Stimulated activated CD8-positive, alpha-beta memory T cell treated with anti-CD3 and anti-CD28 coated beads, Interleukin-7, amount 100 ng/mL, for 48 hours (primary cell): ENCODE results near the gene CEP57.
"Not testable (repeated sequence)": the region's sequence is repeated elsewhere in the genome, so short reads cannot be mapped to it uniquely, and the experiment has no call there.

ENCODE experiments used
- DNase-seq, 2 donors: peaks; one replicate each; pipeline ENCODE4 v3.0.0-alpha.2; 2020; ENCODE audit warnings: low read depth in 1 of 2; ENCODE audit errors: extremely low read depth in 1 of 2

CEP57 gene

DNA sequence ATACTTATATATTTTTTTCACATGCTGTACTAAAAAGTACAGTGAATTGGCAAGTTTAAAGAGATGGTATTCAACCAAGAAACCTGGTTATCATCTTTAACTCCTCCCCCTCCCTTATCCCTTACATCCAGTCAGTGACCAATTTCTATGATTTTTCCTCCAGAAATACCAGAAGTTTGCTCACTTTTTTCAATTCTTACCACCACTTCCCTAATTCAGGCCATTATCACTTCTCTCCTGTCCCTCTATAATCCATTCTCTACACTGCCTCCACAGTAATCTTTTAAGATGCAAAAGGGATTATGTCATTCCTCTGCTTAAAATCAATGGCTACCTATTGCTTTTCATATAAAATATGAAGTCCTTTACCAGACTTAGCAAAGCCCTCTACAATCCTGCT is 62.8 kb downstream of the CEP57 start:
- DNase-seq, result no peak

DNA sequence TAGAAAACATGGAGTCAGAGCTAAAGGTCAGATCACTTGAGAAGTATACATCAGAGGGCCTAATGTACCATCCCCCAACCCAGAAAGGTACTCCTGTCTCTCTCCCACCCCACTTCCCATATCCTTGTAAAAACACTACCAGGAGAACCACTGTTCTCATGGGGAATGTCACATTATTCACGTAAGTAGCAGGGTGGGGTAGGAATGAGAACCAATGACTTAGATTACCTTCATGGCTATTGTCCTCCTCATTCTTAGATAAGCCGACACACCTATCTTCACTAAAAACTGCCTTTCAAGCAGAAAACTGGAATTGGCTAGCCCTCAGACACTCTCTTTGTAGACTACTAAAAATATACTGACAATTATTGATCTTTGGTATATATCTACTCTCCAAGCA is 63.6 kb downstream of the CEP57 start:
- DNase-seq, result no peak

DNA sequence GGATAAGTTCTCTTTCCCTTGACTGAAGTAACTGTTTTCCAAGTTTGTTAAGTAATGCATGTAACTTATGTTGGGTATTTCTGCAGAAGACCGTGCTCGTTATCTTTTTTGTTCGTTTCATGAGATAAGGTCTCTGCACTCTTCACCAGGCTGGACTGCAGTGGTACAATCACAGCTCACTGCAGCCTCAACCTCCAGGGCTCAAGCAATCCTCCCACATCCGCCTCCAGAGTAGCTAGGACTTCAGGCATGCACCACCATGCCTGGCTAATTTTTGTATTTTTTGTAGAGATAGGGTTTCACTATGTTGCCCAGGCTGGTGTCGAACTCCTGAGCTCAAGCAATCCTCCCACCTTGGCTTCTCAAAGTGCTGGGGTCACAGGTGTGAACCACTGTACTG is 64.1 kb downstream of the CEP57 start:
- not testable (repeated sequence) for DNase-seq

DNA sequence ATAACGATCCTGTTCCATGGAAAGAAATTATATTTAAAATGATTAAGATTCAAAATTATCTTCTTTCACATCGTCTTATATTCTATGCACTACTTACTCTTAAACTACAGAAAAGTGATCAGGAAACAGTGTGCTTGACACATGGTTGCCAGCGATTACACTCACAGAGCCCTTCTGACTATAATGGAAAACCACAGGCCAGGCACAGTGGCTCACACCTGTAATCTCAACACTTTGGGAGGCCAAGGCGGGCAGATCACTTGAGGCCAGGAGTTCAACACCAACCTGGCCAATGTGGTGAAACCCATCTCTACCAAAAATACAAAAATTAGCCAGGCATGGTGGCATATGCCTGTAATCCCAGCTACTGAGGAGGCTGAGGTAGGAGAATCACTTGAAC is 69.7 kb downstream of the CEP57 start:
- not testable (repeated sequence) for DNase-seq

DNA sequence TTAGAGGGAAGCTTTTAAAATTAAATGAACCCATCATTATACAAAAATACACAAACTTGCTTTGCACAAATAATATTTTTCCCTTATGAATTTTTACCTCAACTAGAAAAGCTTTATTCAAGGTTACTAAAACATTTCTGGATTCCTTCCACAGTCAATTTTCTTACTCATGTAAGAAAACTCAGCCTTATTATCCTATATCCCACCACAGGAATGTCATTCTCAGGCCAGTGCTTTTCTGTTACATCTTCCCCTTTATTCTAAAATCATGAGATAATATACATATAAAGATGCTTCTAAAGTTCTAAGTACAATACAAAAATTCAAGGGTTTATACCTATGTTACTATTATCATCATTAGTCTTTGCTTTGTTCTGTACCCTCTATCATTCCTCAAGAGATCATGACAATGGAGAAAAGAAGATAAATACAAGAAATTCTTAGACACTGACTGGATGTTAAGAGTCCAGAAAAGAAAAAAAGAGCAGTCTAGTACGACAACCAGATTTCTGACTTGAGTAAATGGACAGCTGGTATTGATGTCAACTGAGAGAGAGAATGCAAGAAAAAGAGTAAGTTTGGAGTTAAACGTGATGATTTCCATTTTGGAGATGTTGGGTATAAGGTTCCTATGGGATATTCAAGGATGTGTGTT is 73.3 kb downstream of the CEP57 start:
- no peak for DNase-seq

DNA sequence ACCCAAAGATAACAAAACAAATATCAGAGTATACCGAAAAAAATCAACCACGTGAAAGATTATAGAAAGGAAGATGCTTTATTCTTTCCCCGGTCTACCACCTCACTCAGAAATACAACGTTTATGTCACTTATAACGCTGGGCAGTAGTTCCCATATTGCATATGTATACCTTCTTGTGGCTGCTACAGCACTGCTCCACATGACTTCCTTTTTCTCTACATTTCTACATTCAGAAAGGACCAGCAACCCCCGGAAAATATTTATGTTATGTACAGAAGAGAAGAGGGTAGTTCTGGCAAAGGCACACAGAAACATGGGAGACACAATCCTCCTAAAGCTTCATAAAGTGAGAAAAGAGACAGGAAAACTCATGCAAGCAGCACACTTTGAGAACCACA is 76.8 kb downstream of the CEP57 start:
- no peak for DNase-seq

DNA sequence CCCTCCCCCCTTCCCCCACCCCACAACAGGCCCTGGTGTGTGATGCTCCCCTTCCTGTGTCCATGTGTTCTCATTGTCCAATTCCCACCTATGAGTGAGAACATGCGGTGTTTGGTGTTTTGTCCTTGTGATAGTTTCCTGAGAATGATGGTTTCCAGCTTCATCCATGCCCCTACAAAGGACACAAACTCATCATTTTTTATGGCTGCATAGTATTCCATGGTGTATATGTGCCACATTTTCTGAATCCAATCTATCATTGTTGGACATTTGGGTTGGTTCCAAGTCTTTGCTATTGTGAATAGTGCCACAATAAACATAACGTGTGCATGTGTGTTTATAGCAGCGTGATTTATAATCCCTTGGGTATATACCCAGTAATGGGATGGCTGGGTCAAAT is 80.6 kb downstream of the CEP57 start:
- not testable (repeated sequence) for DNase-seq

DNA sequence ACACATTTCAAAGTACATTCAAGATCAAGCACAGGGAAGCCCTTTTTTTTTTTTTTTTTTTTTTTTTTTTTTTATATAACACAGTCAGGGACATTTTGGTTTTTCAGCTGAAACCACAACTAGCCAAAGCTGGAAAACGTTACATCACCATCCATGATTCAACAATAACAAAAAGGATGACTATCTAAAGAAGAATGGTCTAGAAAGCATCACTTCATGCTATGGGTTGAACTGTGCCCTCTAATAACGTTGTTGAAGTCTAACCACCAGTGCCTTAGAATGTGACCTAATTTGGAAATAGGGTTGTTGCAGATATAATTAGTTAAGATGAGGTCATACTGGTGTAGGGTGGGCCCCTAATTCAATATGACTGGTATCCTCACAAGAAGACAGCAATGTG is 87.0 kb downstream of the CEP57 start:
- DNase-seq, result no peak
